GM23338 (cell line): ENCODE measurements around the gene CPLANE1.

Experiments
- CTCF ChIP-seq, 2 experiments: fragments of 200-600 bp in 1 of 2; sonication (generic) in 1 of 2; conservative IDR thresholded peaks; 2 replicates each; pipeline versions ENCODE4 v1.5.1 to v1.6.1; 2016 to 2017; ENCODE audit warnings: antibody characterized with exemption in 2 of 2, low read depth in 2 of 2, mild to moderate bottlenecking in 2 of 2, moderate library complexity in 1 of 2
- EZH2 ChIP-seq: fragments of 200-600 bp; sonication (generic); IDR thresholded peaks from one replicate; pipeline ENCODE4 v1.8.0; 2017; ENCODE audit warnings: antibody characterized with exemption, mild to moderate bottlenecking, low read depth; ENCODE audit not compliant: unreplicated experiment
- EZH2phosphoT487 ChIP-seq: fragments of 200-600 bp; sonication (generic); IDR thresholded peaks from one replicate; pipeline ENCODE4 v1.8.1; 2018; ENCODE audit warnings: antibody characterized with exemption; ENCODE audit not compliant: unreplicated experiment
- POLR2AphosphoS5 ChIP-seq: IDR thresholded peaks from 2 replicates; pipeline ENCODE4 v1.6.1; 2016; ENCODE audit warnings: antibody characterized with exemption, low read depth
- REST ChIP-seq: IDR thresholded peaks from one replicate; pipeline ENCODE4 v1.6.1; 2018; ENCODE audit warnings: antibody characterized with exemption; ENCODE audit not compliant: unreplicated experiment

GRCh38 chr5:37153661-37154060 is 95.5 kb downstream of the CPLANE1 start:
- TF ChIP-seq CTCF (conservative IDR thresholded peaks at IDR 0.05; ENCODE audit: low read depth in 2 of 2) (no peak), POLR2AphosphoS5 (no peak), EZH2 (no peak), REST (no peak), EZH2phosphoT487 (no peak)
